Raji (cell line): ENCODE data around the gene TIMM50.

Experiments used
- POLR2A ChIP-seq: IDR thresholded peaks from 2 replicates; pipeline ENCODE4 v1.6.1; 2011; ENCODE audit warnings: low read depth, low read length, control low read depth; ENCODE audit not compliant: insufficient read depth

Gene TIMM50

DNA sequence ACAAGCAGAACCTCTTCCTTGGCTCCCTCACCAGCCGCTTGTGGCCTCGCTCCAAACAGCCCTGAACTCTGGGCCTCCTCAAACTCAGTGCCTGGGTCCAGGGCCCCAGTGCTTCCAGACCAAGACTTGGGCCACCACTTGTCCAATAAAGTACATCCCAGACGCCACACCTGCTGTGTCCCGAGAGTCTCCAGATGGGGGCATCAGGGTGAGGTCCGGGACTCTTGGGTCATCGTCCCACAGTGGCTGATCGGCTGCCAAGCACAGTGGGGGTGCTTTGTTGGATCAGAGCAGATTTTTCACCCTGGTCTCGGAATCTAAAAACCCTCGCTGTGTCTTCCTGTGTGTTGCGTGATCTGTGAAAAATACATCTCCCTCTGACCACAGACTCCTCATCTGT, 9.1 kb downstream of the TIMM50 start:
- no peak for TF ChIP-seq POLR2A

DNA sequence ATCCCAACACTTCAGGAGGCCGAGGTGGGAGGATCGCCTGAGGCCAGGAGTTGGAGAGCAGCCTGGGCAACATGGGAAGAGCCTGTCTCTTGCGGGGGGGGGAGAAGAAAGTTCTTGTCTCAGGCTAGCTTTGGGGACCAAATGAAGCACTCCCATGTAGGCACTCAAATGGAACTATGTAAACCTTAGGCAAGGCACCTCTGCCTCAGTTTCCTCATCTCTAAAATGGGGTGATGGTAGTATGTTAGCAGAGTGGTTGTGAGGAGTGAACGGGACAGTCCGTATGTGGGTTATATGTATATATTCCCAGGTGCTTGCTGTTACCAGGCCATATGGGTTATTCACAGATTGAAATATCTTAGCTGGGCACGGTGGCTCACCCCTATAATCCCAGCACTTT, 11.6 kb downstream of the TIMM50 start:
- no peak for TF ChIP-seq POLR2A

DNA sequence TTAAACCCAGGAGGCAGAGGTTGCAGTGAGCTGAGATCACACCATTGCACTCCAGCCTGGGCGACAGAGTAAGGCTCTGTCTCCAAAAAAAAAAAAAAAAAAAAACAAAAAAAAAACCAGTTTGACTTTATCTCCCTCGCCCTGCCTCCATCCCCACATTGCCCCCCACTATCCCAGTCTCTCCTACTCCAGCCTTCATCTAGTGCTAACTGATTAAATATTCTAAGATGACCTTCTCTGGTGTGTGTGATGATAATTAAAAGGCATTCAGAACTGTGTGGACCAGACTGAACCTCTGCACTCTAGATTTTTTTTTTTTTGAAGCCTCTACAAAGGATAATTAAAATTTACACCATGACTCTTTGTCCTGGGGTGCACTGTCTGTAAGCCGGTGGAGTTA, 12.2 kb downstream of the TIMM50 start:
- no peak for TF ChIP-seq POLR2A

DNA sequence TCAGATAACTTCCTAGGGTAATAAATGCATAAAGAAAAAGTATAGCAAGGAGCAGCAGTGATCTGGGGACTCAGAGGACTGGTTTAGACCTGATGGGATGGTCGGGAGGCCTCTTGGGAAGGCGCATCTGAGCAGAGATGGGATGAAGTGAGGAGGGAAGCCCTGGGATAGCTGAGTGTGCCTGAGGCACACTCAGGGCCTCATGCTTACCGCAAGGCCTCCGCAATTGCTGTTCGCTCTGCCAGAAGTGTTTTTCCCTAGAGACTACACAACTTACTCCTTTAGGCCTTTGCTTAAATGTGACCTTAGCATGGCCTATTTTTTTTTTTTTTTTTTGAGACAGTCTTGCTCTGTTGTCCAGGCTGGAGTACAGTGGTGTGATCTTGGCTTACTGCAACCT, 14.0 kb downstream of the TIMM50 start:
- no peak for TF ChIP-seq POLR2A

DNA sequence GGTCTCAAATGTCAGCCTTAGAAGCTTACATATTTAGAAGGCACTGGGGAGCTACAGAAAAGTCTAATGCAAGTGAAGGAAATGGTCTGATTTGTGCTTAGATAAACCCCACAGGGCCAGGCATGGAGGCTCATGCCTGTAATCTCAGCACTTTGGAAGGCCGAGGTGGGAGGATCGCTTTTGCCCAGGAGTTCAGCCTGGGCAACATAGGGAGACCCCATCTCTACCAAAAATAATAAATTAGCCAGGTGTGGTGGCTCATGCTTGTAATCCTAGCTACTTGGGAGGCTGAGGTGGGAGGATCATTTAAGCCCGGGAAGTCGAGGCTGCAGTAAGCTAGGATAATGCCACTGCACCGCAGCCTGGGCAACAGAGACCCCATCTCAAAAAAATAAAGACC, 15.4 kb downstream of the TIMM50 start:
- TF ChIP-seq POLR2A = no peak

DNA sequence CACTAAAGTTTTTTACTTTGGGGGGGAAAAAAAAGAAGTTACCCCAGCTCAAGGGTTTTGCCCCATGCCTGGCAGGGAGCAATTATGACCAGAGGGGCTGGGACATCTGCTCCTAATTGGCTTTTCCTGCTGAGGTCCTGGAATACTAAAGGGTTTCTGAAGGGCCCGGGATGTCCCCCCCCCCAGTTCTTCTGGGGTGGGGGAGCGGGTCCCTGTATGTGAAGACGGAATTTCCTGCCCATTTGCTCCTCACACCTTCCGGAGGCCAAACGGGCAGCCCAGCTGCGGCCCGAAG, 17.0 kb downstream of the TIMM50 start:
- TF ChIP-seq POLR2A = no peak

DNA sequence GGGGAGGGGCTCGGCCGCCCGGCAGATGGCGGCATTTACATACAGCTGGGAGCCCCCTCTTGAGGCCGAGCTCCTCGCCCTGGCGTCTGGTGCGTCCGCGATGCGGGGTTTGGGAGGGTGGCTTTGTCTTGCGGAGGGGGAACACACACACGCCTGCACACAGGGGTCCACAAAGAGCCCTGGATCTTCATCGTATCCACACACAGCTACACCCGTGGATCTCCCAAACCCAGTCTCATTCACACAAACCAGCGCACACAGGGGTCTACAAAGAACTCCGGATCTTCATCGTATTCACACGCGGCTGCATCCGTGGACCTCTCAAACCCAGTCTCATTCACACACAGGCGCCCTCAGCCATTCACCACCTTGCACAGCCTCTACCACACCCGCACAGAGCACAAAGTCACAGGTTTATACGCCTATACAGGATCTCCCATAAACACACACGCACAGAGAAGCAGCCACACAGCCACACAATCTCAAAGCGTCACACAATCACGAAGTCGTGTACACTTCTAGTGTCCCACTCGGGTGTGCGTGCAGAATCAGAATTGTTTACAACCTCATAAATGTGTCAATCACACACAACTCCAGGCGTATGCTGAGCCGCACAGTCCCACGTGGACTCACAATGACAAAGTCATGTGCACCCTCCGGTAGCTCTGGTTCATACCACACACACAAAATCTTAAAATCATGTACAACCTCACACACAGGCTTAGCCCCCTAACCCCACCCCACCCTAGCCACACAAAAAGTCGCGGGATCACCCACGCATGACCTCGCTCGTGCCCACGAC, 17.6 kb downstream of the TIMM50 start:
- TF ChIP-seq POLR2A = peak; percentile 46; the same call in 1 of the 2 replicates

DNA sequence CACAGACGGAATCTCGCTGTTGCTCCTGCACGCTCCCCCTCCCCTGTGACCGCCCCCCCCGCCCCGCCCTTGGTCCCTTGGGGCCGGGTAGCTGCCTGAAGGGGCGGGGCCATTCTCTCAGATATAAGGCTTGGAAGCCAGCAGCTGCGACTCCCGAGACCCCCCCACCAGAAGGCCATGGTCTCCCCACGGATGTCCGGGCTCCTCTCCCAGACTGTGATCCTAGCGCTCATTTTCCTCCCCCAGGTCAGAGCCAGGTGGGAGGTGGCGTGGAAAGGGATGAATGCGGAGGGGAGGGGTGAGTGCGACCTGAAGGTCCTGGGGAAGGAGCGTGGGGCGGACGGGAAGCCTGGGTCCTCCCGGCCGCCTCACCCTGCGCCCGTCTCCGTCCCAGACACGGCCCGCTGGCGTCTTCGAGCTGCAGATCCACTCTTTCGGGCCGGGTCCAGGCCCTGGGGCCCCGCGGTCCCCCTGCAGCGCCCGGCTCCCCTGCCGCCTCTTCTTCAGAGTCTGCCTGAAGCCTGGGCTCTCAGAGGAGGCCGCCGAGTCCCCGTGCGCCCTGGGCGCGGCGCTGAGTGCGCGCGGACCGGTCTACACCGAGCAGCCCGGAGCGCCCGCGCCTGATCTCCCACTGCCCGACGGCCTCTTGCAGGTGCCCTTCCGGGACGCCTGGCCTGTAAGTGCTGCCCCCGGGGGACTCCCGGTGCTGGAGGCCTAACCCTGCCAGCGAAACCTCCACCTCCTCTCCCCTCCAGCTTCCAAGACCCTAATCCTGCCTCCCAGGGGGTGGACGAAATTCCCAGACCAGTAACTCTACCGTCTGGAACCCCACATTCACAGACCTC, 18.4 kb downstream of the TIMM50 start, which contains the start of gene DLL3:
Gene DLL3, plus strand, starts transcription at position 150 of the 845 bp plus-strand sequence. Its CDS starts 28 bp downstream, at position 178.
- TF ChIP-seq POLR2A = no peak

DNA sequence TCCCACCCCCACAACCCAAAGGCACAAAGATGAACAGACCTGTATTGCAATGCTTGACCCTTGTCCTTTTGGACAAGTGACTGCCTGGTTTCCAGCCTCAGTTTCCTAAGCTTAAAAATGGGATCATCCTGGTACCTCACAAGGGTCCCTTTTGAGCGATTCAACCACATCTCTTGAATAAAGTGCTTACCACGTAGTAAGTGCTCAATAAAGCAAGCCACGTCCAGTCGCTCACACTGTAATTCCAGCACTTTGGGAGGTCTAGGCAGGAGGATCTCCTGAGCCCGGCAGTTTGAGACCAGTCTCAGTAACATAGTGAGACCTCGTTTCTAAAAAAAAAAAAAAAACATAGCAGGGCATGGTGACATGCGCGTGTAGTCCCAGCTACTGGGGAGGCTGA, 19.3 kb downstream of the TIMM50 start:
- TF ChIP-seq POLR2A = no peak

DNA sequence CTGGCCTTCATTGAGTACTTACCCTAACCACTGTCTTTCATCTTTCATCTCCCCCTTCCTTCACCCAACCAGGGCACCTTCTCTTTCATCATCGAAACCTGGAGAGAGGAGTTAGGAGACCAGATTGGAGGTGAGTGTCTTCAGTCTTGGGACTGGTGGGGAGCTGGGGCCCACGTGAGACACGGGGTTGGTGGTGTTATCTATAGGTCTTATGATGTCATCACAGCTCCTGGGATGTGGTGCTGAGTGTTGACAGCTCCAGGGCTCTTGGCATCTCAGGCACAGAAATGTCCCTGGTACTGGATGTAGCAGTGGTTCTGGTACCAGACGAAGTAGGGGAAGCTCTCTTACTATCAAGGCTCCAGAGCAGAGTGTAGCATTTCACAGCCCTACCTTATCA, 19.9 kb downstream of the TIMM50 start:
- no peak for TF ChIP-seq POLR2A

DNA sequence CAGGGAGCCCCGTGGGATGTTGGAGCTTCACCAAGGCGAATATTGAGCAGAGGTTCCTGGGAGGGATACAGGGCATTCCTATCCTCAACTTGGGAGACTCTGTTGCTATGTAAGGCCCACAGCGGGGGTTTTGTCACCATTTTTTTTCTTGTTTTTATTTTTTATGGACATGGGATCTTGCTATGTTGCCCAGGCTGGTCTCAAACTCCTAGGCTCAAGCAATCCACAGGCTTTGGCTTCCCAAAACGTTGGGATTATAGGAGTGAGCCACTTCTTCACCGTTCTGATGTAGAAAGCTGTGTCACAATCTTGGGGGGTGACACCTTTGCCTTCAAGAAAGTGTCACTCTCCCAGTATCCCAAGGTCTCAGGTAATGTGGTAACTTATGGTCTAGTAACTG, 20.7 kb downstream of the TIMM50 start:
- TF ChIP-seq POLR2A = no peak

DNA sequence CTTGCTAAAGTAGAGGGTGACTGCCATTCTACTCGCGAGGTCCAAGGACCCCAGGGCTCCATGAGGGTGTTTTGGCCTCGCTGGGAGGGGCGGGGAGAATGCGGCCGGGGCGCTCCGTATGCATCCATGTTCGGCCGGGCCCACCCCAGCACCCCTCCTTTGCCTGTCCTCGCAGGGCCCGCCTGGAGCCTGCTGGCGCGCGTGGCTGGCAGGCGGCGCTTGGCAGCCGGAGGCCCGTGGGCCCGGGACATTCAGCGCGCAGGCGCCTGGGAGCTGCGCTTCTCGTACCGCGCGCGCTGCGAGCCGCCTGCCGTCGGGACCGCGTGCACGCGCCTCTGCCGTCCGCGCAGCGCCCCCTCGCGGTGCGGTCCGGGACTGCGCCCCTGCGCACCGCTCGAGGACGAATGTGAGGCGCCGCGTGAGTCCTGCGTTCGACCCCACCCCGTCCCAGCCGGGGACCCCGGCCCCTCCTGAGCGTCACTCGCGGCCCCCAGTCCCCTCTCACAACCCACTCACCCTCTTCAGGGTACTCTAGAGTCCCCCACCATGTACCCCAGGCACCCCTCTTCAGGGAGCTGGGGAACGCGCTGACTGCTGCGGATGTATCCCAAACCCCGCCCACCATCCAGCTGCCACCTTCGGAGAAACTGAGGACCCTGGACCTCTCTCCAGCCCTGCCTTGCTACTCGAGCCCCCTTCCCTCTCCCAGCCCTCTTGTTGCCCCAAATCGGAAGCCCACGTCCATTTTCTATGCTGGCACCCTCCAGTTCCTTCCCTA, 22.2 kb downstream of the TIMM50 start:
- 0 out of 2 replicates have a peak, but pooled peaks have one; percentile 28 for TF ChIP-seq POLR2A

DNA sequence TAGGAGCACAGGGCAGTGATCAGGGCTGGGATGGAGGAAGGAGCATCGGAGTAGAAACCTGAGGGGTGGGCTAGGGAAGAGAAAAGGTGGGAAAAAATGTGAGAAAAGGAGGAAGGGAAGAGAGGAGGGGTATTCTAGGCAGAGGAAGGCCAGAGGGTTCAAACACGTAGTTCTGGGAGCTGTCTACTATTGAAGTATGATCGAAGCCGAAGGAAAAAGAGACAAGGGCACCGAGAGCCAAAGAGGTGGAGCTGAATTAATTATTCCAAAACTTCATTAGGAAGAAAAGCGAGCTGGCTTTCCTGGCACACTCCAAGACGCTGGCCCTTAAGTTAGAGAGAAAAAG, 25.9 kb downstream of the TIMM50 start:
- no peak for TF ChIP-seq POLR2A

DNA sequence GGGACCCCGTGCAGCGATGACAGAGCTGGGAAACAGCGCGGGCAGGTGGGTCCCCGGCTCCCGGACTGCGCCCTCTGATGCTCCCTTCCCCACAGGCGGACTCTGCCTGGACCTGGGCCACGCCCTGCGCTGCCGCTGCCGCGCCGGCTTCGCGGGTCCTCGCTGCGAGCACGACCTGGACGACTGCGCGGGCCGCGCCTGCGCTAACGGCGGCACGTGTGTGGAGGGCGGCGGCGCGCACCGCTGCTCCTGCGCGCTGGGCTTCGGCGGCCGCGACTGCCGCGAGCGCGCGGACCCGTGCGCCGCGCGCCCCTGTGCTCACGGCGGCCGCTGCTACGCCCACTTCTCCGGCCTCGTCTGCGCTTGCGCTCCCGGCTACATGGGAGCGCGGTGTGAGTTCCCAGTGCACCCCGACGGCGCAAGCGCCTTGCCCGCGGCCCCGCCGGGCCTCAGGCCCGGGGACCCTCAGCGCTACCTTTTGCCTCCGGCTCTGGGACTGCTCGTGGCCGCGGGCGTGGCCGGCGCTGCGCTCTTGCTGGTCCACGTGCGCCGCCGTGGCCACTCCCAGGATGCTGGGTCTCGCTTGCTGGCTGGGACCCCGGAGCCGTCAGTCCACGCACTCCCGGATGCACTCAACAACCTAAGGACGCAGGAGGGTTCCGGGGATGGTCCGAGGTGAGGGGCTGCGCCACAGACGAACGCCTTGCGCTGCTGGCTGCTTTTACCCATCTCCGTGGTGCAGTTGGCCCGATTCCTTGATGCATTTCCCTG, 26.5 kb downstream of the TIMM50 start:
- no peak for TF ChIP-seq POLR2A
